Uterus (tissue), 2 donors: ENCODE results near the gene MYH14.
"Not testable (repeated sequence)": the region's sequence is repeated elsewhere in the genome, so short reads cannot be mapped to it uniquely, and the experiment has no call there.

ENCODE experiments used
- CTCF ChIP-seq, 4 experiments: fragments of 200-600 bp in 2 of 4; fragments of 450-650 bp in 2 of 4; sonication (generic) in 2 of 4; IDR thresholded peaks; one replicate each; pipeline ENCODE4 v1.5.1; 2016 to 2019; ENCODE audit warnings: antibody characterized with exemption in 4 of 4, mild to moderate bottlenecking in 2 of 4, moderate library complexity in 1 of 4
- POLR2A ChIP-seq, 2 donors: fragments of 450-650 bp; IDR thresholded peaks; one replicate each; pipeline ENCODE4 v1.6.1; 2016; ENCODE audit warnings: antibody characterized with exemption in 2 of 2, mild to moderate bottlenecking in 1 of 2, moderate library complexity in 1 of 2

- not testable (repeated sequence) for TF ChIP-seq CTCF, POLR2A (IDR thresholded peaks at IDR 0.05)
These were observed 34.1 kb downstream of the MYH14 start for GRCh38 chr19:50237493-50237892.
